Subcutaneous adipose tissue (tissue), 4 donors: ENCODE results near the gene GAK. TPM values are rescaled to one million over a fixed set of nuclear protein-coding genes. Genes with fewer than 3 reads are reported as not detected.

Source experiments
- total RNA-seq, 4 donors: library from RNA; depleted of rRNA; stranded (reverse); fragments of >200 nt; gene quantifications; one replicate each; pipeline ENCODE4 v1.1.0, GENCODE V29; 2016
- TF ChIP-seq, protein P1 (sequence below): fragments of 450-650 bp; IDR thresholded peaks from one replicate; pipeline ENCODE4 v1.5.1; 2016; ENCODE audit warnings: low read depth, mild to moderate bottlenecking, control low read depth, antibody characterized with exemption, moderate library complexity

Gene GAK
- total RNA-seq, 4 donors from 2014 or later: 37.3 to 124 (median 58.7) TPM

DNA sequence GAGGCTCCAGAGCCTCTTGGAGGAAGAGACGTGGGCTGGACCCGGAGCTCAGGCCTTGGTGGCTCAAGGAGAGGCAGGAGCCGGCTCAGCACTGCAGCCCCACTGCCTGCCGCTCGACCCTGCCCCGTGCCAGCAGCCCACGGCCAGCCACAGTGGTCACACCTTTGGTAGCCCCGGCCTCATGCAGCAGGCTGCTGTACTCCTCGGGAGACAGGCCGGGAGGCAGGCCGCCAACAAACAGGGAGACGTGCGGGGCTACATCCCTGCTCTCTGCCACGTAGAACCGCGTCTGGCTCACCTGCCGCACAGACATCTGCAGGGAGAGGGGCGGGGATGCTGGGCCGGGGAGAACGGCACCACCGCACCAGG, 33.6 kb upstream of the GAK start:
- TF ChIP-seq, protein P1, sequence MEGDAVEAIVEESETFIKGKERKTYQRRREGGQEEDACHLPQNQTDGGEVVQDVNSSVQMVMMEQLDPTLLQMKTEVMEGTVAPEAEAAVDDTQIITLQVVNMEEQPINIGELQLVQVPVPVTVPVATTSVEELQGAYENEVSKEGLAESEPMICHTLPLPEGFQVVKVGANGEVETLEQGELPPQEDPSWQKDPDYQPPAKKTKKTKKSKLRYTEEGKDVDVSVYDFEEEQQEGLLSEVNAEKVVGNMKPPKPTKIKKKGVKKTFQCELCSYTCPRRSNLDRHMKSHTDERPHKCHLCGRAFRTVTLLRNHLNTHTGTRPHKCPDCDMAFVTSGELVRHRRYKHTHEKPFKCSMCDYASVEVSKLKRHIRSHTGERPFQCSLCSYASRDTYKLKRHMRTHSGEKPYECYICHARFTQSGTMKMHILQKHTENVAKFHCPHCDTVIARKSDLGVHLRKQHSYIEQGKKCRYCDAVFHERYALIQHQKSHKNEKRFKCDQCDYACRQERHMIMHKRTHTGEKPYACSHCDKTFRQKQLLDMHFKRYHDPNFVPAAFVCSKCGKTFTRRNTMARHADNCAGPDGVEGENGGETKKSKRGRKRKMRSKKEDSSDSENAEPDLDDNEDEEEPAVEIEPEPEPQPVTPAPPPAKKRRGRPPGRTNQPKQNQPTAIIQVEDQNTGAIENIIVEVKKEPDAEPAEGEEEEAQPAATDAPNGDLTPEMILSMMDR: no peak

DNA sequence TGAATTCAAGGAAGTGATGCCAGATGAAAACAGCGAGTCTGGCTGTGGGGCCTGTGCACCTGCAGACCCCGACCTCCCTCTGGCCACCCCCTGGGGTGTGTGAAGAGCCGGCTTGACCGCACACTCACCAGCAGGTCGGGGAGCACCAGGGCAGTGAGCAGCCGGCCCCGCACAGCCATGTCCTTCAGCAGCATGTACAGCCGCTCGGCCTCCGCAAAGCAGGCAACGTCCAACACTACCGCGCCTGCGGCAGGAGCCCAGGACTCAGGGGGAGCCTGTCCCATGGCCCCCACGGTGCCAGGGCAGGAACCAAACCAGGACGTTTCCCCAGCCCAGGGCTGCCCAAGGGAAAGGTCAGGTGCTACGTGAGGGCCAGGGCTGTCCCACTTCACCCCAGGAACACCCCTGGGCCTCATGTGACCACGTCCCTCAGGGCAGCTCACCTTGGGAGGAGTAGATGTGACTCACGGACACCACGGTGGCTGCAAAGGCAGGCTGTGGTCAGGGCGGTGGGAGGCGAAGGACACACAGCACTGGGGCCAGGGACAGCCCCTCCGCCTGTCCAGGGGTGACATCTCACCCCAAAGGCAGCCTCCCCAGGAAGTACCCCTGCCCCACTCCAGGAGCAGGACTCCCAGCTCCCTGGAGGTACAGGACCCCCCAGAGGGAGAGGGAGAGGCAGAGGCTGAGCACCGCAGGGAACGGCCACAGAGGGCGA, 33.1 kb upstream of the GAK start:
- TF ChIP-seq, protein P1: no peak

DNA sequence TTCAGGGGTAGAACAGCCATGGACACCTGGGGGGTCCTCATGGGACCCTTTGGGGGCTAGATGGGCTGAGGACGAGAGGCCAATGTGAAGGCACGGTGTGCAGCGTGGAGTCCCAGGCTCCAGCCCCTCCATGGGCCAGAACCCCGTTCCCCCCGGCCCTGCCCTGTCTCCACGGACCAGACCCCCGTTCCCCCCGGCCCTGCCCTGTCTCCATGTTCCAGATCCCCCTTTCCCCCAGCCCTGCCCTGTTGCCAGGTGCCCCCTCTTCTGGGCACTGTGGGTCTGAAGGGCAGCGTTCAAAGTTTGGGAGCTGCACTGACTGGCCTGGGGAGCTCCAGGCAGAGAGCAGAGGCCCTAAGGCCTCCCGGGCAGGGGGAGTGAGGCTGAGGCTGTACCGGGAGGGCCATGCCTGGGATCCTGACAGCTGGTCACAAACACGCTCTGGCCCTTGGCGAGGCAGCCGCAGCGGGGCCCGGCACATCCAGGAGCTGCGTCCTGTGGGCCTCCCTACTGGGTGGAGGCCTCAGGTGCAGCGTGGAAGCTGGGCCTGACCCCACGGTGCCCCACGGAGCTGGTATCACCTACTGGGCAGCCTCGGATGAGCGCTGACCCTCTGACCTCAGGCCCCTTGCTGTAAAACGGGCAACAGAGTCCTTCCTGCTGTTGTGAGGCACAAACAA, 32.4 kb upstream of the GAK start:
- TF ChIP-seq, protein P1: no peak

DNA sequence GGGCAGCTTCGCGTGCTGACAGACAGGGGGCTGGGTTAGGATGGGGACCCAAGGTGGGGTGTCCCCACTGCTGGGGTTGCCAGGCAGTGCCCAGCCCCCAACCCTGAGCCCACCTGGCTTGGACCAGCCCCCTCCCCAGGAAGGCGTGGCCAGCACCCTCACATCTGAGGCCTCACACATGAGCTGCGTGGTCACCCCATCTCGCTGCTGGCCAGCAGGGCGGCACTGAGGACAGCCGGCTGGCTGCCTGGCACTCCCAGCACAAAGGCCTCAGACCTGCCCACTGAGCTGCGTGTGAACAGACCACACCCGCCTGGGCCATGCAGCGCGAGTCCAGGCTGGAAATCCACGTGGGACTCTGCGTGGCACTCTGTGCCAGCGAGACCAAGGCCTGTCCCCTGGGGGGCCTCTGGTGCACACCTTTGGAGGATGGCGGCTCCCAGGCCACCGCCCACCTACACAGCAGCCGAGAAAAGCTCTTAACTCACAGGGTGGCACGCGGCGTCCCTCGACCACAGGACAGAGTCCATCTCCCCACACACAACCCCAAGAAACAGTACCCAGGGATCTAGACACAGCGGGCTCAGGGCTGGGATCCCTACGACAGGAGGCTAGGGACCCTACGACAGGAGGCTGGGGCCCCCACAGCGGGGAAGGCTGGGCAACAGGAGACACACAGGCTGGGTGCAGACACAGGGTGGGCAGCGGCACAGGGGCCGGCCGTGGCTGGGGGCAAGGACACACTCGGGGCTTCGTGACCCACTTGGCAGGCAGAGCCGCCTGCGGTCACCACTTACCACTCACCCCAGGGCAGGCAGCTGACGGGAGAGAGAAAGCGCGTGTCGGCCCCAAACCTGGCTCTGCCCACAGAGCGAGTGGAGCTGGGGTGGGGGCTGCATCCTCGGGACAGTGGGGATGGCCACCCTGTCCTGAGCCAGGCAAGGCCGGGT, 31.4 kb upstream of the GAK start:
- TF ChIP-seq, protein P1: no peak

DNA sequence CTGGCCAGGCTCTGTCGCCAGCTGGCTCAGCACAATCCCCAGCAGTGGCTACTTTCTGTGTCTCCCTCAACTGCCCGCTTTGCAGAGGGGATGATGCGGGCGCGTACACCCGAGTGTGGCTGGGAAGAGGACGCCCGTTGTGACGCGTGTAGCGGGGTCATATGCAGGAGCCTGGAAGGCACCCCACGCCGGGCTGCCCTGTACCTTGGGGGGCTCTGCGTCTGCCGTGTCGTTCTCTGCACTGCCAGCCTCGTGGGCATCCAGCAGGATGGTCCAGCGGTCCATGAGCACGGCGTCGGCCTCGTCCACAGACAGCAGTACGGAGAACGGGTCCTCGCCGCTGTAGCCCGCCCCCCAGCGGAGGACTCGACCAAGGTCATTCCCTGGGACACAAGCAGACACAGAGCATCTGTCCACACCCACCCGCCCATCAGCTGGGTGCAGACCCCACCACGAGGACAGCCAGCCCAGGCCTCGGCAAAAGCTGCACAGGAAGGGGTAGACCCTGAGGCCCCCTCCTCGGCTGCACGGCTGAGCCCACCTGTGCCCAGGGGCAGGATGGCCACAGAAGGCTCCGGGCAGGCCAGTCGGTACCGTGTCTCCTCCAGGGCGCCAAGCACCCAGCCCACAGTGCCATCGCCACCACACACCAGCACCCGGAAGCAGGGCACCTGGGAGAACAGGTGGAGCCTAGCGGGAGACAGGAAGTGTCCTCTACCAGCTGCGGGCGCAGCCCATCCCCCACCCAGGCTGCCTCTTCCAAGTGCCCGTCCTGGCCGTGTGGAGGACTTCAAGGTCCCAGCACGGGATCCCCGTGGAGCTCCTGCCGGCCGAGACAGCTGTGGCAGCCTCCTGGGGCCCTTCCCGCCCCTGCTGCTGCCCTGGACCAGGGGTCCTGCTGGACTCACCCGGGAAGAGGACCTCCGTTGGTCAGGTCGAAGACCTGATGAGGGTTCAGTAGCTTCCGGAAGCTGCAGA, 30.4 kb upstream of the GAK start:
- TF ChIP-seq, protein P1: no peak

DNA sequence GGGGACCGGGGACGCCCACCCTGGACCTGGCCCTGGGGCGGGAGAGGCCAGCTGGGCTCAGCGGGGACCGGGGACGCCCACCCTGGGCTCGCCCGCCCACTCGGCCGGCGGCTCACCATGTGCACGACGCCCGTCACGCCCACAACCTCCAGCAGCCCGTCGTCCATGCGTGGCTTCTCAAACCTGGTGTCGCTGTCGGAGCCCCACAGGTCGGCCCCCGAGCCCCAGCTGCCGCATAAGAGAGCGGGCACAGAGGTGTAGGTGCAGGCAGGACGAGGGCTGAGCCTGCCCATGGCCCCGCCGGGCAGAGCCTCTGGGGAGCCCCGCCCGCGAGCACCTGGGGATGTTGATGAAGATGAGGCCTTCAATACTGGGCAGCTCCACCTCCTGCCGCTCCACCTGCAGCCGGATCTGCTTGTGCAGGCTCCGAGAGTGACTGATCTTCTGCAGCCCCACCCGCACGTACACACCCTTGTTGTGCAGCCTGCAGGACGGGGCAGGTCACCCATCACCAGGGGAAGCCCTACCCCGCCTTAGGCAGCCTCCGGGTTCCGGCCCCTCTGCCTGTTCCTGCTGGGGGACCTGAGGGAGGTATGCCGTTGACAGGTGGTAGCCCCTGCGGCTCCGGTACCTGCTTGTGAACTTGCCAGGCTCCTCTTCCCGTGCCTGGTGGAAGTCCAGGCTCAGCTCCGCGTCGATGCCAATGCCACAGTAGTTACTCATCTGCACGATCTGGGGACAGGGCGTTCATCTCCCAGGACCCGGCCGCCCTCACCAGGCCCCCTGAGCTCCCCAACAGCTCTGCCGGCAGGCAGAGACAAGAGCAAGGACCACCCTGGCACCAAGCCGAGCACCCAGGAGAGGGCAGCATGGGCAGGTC, 29.5 kb upstream of the GAK start:
- TF ChIP-seq, protein P1: no peak
